ENCODE data around the gene ARID1B. TPM values are rescaled to one million over a fixed set of nuclear protein-coding genes. Genes with fewer than 3 reads are reported as not detected.

ARID1B gene
- total RNA-seq, 1 donor from 2014 or later: 97.2 TPM

DNA sequence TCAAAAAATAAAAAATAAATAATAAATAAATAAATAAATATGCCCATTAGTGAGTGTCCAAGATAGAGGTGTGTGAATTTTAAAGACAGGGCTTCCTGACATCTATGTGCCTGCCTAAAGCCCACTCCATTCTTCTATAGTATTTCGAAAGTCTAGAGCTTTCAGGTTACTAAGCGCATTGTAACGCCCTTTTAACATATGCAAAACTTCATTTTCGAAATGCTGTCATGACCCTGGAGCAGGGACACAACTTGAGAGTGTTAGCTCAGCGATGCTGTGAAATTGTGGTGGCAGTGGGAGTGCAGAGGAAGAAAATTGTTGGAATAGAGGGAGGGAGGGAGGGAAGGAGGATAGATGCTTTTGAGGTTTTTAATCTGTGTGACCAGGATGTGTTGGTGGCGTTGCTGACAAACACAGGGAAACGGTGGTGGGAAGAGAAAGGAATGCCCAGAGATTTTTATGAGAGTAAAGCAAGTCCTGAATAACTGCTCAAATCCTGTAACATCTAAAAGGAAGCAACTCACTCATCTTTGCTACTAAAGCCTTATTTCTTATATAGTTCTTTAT is 169.3 kb downstream of the ARID1B start:
- Mint-ChIP-seq H3K27me3 (no peaks in the 10 kb centered on the region), H3K27ac (no peak overlapping the region), H3K9me3 (no peaks in the 10 kb centered on the region), H3K36me3 (peaks cover 5% of the 10 kb centered on the region), H3K4me3 (peak overlapping the region; percentile 59), H3K4me1 (ENCODE audit: unreplicated experiment) (peaks cover 42% of the 10 kb centered on the region)
- TF ChIP-seq, protein P1, sequence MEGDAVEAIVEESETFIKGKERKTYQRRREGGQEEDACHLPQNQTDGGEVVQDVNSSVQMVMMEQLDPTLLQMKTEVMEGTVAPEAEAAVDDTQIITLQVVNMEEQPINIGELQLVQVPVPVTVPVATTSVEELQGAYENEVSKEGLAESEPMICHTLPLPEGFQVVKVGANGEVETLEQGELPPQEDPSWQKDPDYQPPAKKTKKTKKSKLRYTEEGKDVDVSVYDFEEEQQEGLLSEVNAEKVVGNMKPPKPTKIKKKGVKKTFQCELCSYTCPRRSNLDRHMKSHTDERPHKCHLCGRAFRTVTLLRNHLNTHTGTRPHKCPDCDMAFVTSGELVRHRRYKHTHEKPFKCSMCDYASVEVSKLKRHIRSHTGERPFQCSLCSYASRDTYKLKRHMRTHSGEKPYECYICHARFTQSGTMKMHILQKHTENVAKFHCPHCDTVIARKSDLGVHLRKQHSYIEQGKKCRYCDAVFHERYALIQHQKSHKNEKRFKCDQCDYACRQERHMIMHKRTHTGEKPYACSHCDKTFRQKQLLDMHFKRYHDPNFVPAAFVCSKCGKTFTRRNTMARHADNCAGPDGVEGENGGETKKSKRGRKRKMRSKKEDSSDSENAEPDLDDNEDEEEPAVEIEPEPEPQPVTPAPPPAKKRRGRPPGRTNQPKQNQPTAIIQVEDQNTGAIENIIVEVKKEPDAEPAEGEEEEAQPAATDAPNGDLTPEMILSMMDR (conservative IDR thresholded peaks at IDR 0.05): no peak
- DNase-seq (ENCODE audit: extremely low spot score, unreplicated experiment): no peak

DNA sequence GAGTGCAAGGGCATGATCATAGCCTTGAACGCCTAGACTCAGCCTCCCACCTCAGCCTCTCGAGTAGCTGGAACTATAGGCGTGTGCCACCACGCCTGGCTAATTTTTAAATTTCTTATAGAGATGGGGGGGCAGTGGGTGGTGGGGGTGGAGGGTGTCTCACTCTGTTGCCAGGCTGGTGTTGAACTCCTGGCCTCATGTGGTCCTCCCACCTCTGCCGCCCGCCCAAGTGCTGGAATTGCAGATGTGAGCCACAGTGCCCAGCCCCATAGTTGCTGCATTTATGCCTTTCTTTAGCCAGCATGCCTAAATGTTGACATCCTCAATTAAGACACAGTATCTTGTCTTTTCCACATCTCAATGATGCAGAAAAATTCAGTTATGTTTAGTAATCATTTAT is 171.1 kb downstream of the ARID1B start:
- Mint-ChIP-seq H3K4me3 (no peak overlapping the region), H3K27me3 (no peaks in the 10 kb centered on the region), H3K27ac (no peak overlapping the region), H3K36me3 (peaks cover 8% of the 10 kb centered on the region), H3K9me3 (no peaks in the 10 kb centered on the region), H3K4me1 (ENCODE audit: unreplicated experiment) (peaks cover 45% of the 10 kb centered on the region)
- DNase-seq (ENCODE audit: extremely low spot score, unreplicated experiment): no peak
- TF ChIP-seq, protein P1 (conservative IDR thresholded peaks at IDR 0.05): no peak

DNA sequence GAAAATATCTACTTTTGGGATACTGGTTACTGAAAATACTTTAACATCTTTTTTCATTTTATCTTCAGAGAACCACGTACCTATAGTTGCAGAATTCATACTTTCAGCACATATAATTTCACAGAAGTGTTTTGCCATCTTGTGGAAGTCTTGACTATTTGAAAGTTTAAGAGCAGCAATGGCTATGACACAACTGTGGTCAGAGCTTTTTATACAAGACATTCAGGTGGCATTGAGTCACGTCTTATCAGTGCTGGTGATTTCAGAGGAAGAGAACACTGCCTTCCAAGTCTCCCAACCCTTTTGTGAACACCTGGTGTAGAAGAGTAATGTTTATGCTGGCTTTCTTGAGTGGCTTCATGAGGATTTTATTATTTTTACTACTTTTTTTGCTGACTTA is 171.6 kb downstream of the ARID1B start:
- peaks cover 51% of the 10 kb centered on the region for H3K4me1 Mint-ChIP-seq (ENCODE audit: unreplicated experiment)
- H3K4me3 Mint-ChIP-seq: peak overlapping the region; percentile 54
- no peaks in the 10 kb centered on the region for H3K27me3 Mint-ChIP-seq
- H3K9me3 Mint-ChIP-seq: no peaks in the 10 kb centered on the region
- H3K36me3 Mint-ChIP-seq: peaks cover 8% of the 10 kb centered on the region
- DNase-seq (ENCODE audit: extremely low spot score, unreplicated experiment): no peak
- TF ChIP-seq, protein P1 (conservative IDR thresholded peaks at IDR 0.05): no peak
- peak overlapping the region; percentile 87 for H3K27ac Mint-ChIP-seq

DNA sequence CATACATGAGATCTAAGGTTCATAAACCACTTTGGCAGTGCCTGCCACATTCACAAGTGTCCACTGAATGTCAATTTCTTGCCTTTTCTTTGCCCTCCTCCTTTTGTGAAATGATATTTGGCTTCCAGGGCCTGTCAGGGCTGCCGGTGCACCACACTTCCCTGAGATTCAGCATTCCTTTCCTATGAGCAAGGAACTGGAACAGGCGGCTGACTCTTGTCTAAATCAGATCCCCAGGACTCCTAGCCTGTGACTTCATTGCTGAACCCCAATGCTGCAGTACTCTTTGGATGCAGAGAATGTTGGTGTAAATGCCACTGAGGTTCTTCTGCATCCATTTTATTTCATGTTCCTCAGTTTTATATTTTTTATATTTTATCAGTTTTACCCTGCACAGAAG is 172.2 kb downstream of the ARID1B start:
- TF ChIP-seq, protein P1 (conservative IDR thresholded peaks at IDR 0.05): no peak
- H3K4me3 Mint-ChIP-seq: peak overlapping the region; percentile 25
- H3K27me3 Mint-ChIP-seq: no peaks in the 10 kb centered on the region
- peaks cover 48% of the 10 kb centered on the region for H3K4me1 Mint-ChIP-seq (ENCODE audit: unreplicated experiment)
- H3K27ac Mint-ChIP-seq: peak overlapping the region; percentile 87
- no peaks in the 10 kb centered on the region for H3K9me3 Mint-ChIP-seq
- no peak for DNase-seq (ENCODE audit: extremely low spot score, unreplicated experiment)
- H3K36me3 Mint-ChIP-seq: peaks cover 8% of the 10 kb centered on the region

DNA sequence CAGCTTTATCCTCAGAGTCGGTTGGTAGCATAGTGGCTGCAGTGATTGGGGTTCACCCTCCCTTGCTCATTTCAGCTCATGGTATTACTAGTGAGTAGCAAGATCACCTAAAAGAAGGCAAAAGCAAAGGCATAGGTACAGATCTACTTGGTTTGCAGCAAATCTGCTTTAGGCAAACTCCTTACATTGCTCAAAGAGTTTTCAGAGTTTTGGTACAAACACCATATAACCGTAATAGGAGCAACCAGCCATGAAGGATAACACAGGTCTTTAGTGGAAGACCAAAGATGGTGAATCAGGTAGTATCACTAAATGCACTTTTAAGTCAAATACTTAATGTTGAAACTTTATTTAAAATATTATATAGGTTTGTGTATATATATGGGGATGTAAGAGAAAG is 172.9 kb downstream of the ARID1B start:
- H3K36me3 Mint-ChIP-seq: peaks cover 8% of the 10 kb centered on the region
- TF ChIP-seq, protein P1 (conservative IDR thresholded peaks at IDR 0.05): no peak

DNA sequence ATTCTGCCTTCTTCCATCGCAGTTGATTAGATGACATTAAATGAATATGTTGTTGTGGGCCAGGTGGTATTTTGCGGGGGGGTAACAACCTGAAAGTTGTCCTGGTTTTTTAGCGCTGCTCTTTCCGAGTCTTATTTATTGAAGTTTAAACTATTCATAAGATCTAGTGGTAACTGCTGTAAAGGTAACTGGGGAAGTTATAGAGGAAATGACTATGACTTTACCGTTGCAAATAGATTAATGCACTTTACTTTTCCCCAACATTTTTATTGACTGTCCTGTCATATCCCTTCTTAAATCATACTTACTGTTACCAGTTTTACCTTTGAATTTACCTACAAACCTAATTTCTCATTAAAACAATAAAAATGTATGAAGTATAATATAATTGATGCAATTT is 173.4 kb downstream of the ARID1B start:
- no peaks in the 10 kb centered on the region for H3K9me3 Mint-ChIP-seq

More for the DNA sequence above, 172.9 kb downstream of the ARID1B start:
- no peaks in the 10 kb centered on the region for H3K9me3 Mint-ChIP-seq
- H3K4me3 Mint-ChIP-seq: no peak overlapping the region
- no peak overlapping the region for H3K27ac Mint-ChIP-seq
- no peak for DNase-seq (ENCODE audit: extremely low spot score, unreplicated experiment)
- no peaks in the 10 kb centered on the region for H3K27me3 Mint-ChIP-seq
- peaks cover 53% of the 10 kb centered on the region for H3K4me1 Mint-ChIP-seq (ENCODE audit: unreplicated experiment)

More for the DNA sequence above, 173.4 kb downstream of the ARID1B start:
- no peak overlapping the region for H3K27ac Mint-ChIP-seq
- no peaks in the 10 kb centered on the region for H3K27me3 Mint-ChIP-seq
- H3K36me3 Mint-ChIP-seq: peaks cover 4% of the 10 kb centered on the region
- no peak for DNase-seq (ENCODE audit: extremely low spot score, unreplicated experiment)
- TF ChIP-seq, protein P1 (conservative IDR thresholded peaks at IDR 0.05): no peak
- peaks cover 52% of the 10 kb centered on the region for H3K4me1 Mint-ChIP-seq (ENCODE audit: unreplicated experiment)
- no peak overlapping the region for H3K4me3 Mint-ChIP-seq
